Activated naive CD8-positive, alpha-beta T cell treated with anti-CD3 and anti-CD28 coated beads, Interleukin-2, amount 10 ng/mL, durations not matched to agents 7 days and 5 days (primary cell): ENCODE data around the gene DDX10. TPM values are rescaled to one million over a fixed set of nuclear protein-coding genes. Genes with fewer than 3 reads are reported as not detected.
"Not testable (repeated sequence)": the region's sequence is repeated elsewhere in the genome, so short reads cannot be mapped to it uniquely, and the experiment has no call there.

Experiments
- ATAC-seq: fragments of 150-1000 bp; cut with Tn5 transposase; one replicate; pipeline ENCODE4 v1.10.0; 2021; ENCODE audit warnings: low read depth, moderate library complexity
- POLR2A ChIA-PET: fragments of 350-600 bp; sonication (Branson Sonifier 250); formaldehyde crosslinking; loops from one replicate; lab custom pipeline; 2021; ENCODE audit warnings: antibody characterized with exemption; lab: Charles Lee
- DNase-seq: peaks from one replicate; pipeline ENCODE4 v3.0.0; 2021
- H3K27ac Mint-ChIP-seq: one replicate; pipeline ENCODE4 v1.8.0; 2022; ENCODE audit warnings: mild to moderate bottlenecking, mixed read lengths
- H3K27me3 Mint-ChIP-seq: one replicate; pipeline ENCODE4 v1.8.0; 2022; ENCODE audit warnings: mild to moderate bottlenecking, moderate library complexity, mixed read lengths
- H3K36me3 Mint-ChIP-seq: one replicate; pipeline ENCODE4 v1.8.0; 2021; ENCODE audit warnings: mild to moderate bottlenecking, mixed read lengths
- H3K4me1 Mint-ChIP-seq: one replicate; pipeline ENCODE4 v1.8.0; 2021; ENCODE audit warnings: mixed read lengths
- H3K4me3 Mint-ChIP-seq: one replicate; pipeline ENCODE4 v1.8.0; 2022; ENCODE audit warnings: mild to moderate bottlenecking, moderate library complexity, mixed read lengths
- H3K9me3 Mint-ChIP-seq: one replicate; pipeline ENCODE4 v1.8.0; 2021; ENCODE audit warnings: mixed read lengths
- total RNA-seq, 2 experiments: library from RNA; stranded (reverse); gene quantifications; one replicate each; pipeline ENCODE4 v1.2.3, GENCODE V29; 2021

Gene DDX10
- total RNA-seq, 2 experiments from 2014 or later = 22.0 to 24.7 TPM

- POLR2A ChIA-PET = no interaction called here
- H3K9me3 Mint-ChIP-seq = peaks cover 4% of the 10 kb centered on the region
- no peak overlapping the region for H3K4me3 Mint-ChIP-seq
- peaks cover 4% of the 10 kb centered on the region for H3K4me1 Mint-ChIP-seq
- no peaks in the 10 kb centered on the region for H3K27me3 Mint-ChIP-seq
- DNase-seq (no peak), ATAC-seq (no peak)
- peaks cover 11% of the 10 kb centered on the region for H3K36me3 Mint-ChIP-seq
- no peak overlapping the region for H3K27ac Mint-ChIP-seq
Measured at GRCh38 chr11:108805030-108805429, 140.2 kb downstream of the DDX10 start.

DNA sequence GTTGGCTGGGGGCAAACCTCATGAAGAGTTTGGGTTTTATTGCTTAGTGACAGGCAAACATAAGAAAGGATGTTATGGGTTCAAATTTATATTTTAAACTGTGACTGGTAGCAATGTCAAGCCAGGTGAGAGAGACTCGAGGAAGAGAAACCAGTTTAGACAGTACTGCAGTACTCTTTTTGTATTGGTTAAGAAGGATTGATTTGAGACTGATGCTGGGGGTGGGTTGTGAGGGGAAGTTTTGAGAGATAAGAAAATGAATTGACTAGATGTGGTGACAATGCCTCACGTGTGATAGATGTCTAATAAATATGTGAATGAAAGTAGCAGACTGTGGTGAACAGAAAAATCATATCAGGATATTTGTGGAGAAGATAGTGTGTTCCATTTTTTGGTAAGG, 142.4 kb downstream of the DDX10 start:
- POLR2A ChIA-PET = no interaction called here
- Mint-ChIP-seq H3K4me1 (peaks cover 4% of the 10 kb centered on the region), H3K36me3 (peaks cover 9% of the 10 kb centered on the region), H3K4me3 (no peak overlapping the region), H3K9me3 (peaks cover 4% of the 10 kb centered on the region), H3K27me3 (no peaks in the 10 kb centered on the region), H3K27ac (no peak overlapping the region)
- no peak for DNase-seq
- ATAC-seq = no peak

GRCh38 chr11:108813086-108813485, 148.2 kb downstream of the DDX10 start:
- POLR2A ChIA-PET = no interaction called here
- H3K27ac Mint-ChIP-seq = no peak overlapping the region
- no peak overlapping the region for H3K4me3 Mint-ChIP-seq
- H3K9me3 Mint-ChIP-seq = peaks cover 2% of the 10 kb centered on the region
- H3K4me1 Mint-ChIP-seq = peaks cover 4% of the 10 kb centered on the region
- no peaks in the 10 kb centered on the region for H3K27me3 Mint-ChIP-seq
- no peak for DNase-seq
- peaks cover 8% of the 10 kb centered on the region for H3K36me3 Mint-ChIP-seq
- no peak for ATAC-seq

- DNase-seq (no peak), ATAC-seq (no peak)
- H3K27ac Mint-ChIP-seq = no peak overlapping the region
- no peak overlapping the region for H3K4me3 Mint-ChIP-seq
- POLR2A ChIA-PET = no interaction called here
- H3K9me3 Mint-ChIP-seq = peaks cover 2% of the 10 kb centered on the region
- H3K36me3 Mint-ChIP-seq = peaks cover 10% of the 10 kb centered on the region
- peaks cover 1% of the 10 kb centered on the region for H3K4me1 Mint-ChIP-seq
- no peaks in the 10 kb centered on the region for H3K27me3 Mint-ChIP-seq
Measured at GRCh38 chr11:108817976-108818375, 153.1 kb downstream of the DDX10 start.

GRCh38 chr11:108818971-108819370, 154.1 kb downstream of the DDX10 start:
- H3K4me1 Mint-ChIP-seq = peaks cover 1% of the 10 kb centered on the region
- DNase-seq = no peak
- H3K36me3 Mint-ChIP-seq = peaks cover 10% of the 10 kb centered on the region
- H3K4me3 Mint-ChIP-seq = no peak overlapping the region
- POLR2A ChIA-PET = no interaction called here
- H3K27me3 Mint-ChIP-seq = no peaks in the 10 kb centered on the region
- no peak for ATAC-seq
- peaks cover 2% of the 10 kb centered on the region for H3K9me3 Mint-ChIP-seq
- H3K27ac Mint-ChIP-seq = no peak overlapping the region

DNA sequence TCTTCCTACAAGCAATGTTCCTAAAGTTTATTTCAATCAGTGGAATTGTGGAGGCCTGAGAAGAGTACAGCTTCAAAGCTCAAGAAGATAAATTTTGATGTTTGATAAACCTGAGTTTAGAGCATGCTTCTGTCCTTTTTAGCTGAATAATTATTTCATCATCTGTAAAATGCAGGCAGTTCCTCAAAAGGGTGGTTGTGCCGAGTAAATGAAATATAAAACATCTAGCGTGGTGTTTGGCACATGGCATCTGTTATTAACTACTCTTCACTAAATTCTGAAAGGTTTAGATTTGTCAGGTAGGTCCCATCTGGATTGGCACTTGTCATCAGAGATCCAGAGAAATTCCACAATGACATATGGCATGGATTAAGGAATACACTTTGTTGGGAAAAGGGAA, 155.1 kb downstream of the DDX10 start:
- peaks cover 2% of the 10 kb centered on the region for H3K9me3 Mint-ChIP-seq
- POLR2A ChIA-PET = no interaction called here
- H3K36me3 Mint-ChIP-seq = peaks cover 10% of the 10 kb centered on the region
- DNase-seq (no peak), ATAC-seq (no peak)
- no peak overlapping the region for H3K27ac Mint-ChIP-seq
- no peaks in the 10 kb centered on the region for H3K27me3 Mint-ChIP-seq
- no peak overlapping the region for H3K4me3 Mint-ChIP-seq
- peaks cover 1% of the 10 kb centered on the region for H3K4me1 Mint-ChIP-seq

DNA sequence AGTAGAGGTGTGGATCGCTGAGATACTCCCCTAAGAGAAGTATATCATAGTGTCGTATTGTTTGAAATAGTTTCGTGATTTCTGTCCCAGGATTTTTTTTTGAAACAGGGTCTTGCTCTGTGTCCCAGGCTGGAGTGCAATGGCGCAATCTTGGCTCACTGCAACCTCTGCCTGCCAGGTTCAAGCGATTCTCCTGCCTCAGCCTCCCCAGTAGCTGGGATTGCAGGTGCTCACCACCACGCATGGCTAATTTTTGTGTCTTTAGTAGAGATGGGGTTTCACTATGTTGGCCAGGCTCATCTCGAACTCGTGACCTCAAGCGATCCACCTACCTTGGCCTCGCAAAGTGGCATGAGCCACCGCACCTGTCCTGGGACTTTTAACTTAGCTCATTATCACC, 159.1 kb downstream of the DDX10 start:
- H3K27ac Mint-ChIP-seq, DNase-seq, H3K36me3 Mint-ChIP-seq, H3K4me3 Mint-ChIP-seq, H3K9me3 Mint-ChIP-seq, H3K4me1 Mint-ChIP-seq, H3K27me3 Mint-ChIP-seq, ATAC-seq, POLR2A ChIA-PET: not testable (repeated sequence)

DNA sequence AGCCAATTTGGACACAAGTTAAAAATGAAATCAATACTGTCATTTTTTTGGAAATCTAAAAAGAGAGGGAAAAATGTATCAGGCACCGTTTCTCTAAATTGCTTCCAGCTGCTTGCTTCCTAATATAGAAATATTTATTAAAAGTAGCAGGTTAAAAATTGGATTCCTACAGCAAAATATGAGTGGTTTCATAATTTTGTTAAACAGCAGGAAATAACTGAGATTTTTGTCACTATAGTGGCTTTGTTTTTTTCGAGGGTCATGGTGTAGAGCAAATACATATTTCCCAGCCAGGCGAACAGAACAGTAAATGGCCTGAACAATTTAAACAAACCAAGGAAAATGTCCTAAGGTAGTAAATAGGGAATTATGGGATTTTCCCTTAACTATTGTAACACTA, 159.7 kb downstream of the DDX10 start:
- no peak for DNase-seq
- POLR2A ChIA-PET = no interaction called here
- Mint-ChIP-seq H3K4me1 (no peaks in the 10 kb centered on the region), H3K27ac (no peak overlapping the region), H3K36me3 (peaks cover 9% of the 10 kb centered on the region), H3K9me3 (peaks cover 4% of the 10 kb centered on the region), H3K4me3 (no peak overlapping the region), H3K27me3 (no peaks in the 10 kb centered on the region)
- ATAC-seq = no peak

- POLR2A ChIA-PET = no interaction called here
- H3K4me3 Mint-ChIP-seq = no peak overlapping the region
- no peaks in the 10 kb centered on the region for H3K27me3 Mint-ChIP-seq
- ATAC-seq (no peak), DNase-seq (no peak)
- peaks cover 14% of the 10 kb centered on the region for H3K36me3 Mint-ChIP-seq
- peaks cover 2% of the 10 kb centered on the region for H3K4me1 Mint-ChIP-seq
- no peak overlapping the region for H3K27ac Mint-ChIP-seq
- peaks cover 9% of the 10 kb centered on the region for H3K9me3 Mint-ChIP-seq
Measured at GRCh38 chr11:108825381-108825780, 160.5 kb downstream of the DDX10 start.

DNA sequence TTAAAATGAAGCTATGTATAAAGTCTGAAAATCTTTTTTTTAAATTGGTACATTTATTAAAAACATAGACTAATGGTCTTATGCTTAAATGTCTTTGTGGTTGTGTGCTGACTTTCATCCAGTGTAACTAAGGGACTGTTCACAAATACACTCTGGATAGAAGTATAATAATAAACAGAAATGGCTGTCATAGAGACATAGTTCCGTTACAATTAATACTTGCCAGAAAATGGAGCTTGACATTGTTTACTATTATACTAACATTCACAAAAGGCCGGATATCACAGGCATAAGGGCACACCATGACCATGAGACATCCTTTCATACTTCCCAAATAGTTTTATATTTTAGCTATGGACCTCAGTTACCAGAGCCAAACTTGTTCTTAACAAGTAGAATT, 161.3 kb downstream of the DDX10 start:
- DNase-seq = no peak
- Mint-ChIP-seq H3K4me1 (peaks cover 3% of the 10 kb centered on the region), H3K4me3 (no peak overlapping the region), H3K27me3 (no peaks in the 10 kb centered on the region), H3K27ac (no peak overlapping the region), H3K9me3 (peaks cover 11% of the 10 kb centered on the region), H3K36me3 (peaks cover 14% of the 10 kb centered on the region)
- POLR2A ChIA-PET = no interaction called here
- ATAC-seq = no peak

DNA sequence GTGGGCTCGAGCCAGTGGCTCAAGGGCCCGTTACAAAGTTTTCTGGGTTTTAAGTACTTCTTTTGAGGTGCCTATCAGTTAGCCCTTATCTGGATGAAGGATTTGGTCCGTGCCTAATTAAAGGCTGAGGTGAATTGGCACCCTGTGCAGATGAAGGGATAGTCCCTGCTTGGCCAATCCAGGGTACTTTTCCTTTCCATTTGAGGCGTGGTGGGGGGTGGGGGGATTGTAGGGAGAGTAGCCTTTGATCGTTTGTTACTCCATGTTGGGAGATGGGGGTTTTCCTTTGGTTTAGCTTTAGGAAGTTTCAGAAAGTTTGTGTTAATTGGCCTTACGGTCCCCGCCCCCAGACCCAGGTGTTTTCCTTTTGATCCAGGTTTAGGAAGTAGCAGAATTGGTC, 170.8 kb downstream of the DDX10 start:
- no peaks in the 10 kb centered on the region for H3K27me3 Mint-ChIP-seq
- DNase-seq (no peak), ATAC-seq (no peak)
- peaks cover 2% of the 10 kb centered on the region for H3K4me1 Mint-ChIP-seq
- H3K27ac Mint-ChIP-seq = no peak overlapping the region
- no peaks in the 10 kb centered on the region for H3K9me3 Mint-ChIP-seq
- no peak overlapping the region for H3K4me3 Mint-ChIP-seq
- H3K36me3 Mint-ChIP-seq = peaks cover 3% of the 10 kb centered on the region
- POLR2A ChIA-PET = no interaction called here

DNA sequence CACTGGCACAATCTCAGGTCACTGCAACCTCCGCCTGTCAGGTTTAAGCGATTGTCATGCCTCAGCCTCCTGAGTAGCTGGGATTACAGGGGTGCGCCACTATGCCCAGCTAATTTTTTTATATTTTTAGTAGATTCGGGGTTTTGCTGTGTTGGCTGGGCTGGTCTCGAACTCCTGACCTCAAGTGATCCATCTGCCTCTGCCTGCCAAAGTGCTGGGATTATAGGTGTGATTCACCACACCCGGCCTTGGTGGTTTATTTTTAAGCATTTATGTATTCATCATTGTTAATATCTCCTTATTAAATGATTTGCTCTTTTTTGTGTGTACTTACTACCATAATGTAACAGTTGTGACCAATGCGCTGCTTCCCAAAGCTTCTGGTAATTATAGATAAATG, 171.7 kb downstream of the DDX10 start:
- POLR2A ChIA-PET = interaction anchor here (1.2 kb wide), 1 partner anchor 16 kb away, joined by 3 read pairs; no protein-coding TSS in a partner anchor
- no peak for DNase-seq
- ATAC-seq = no peak
- no peak overlapping the region for H3K27ac Mint-ChIP-seq
- no peaks in the 10 kb centered on the region for H3K27me3 Mint-ChIP-seq
- no peaks in the 10 kb centered on the region for H3K9me3 Mint-ChIP-seq
- H3K36me3 Mint-ChIP-seq = peaks cover 6% of the 10 kb centered on the region
- no peak overlapping the region for H3K4me3 Mint-ChIP-seq
- H3K4me1 Mint-ChIP-seq = peaks cover 8% of the 10 kb centered on the region

GRCh38 chr11:108838102-108838791, 173.4 kb downstream of the DDX10 start:
- no peak for ATAC-seq
- DNase-seq = no peak
- Mint-ChIP-seq H3K4me1 (peaks cover 8% of the 10 kb centered on the region), H3K27ac (no peak overlapping the region), H3K4me3 (no peak overlapping the region), H3K27me3 (no peaks in the 10 kb centered on the region), H3K9me3 (no peaks in the 10 kb centered on the region), H3K36me3 (peaks cover 10% of the 10 kb centered on the region)
- POLR2A ChIA-PET = no interaction called here

DNA sequence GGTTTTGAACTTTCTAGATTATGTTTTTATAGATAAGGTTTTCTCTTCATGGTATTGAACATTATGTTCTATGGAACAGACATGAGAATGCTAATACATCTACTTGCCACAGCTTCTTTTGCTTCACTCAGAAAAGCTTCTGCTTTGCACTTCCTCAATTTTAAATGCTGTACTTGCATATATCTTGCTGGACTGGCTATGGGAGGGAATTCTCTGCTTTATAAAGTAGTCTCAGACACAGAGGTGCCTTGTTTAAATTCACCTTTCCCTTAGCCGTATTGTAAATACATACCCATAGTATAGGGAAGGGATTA, 173.9 kb downstream of the DDX10 start:
- no peaks in the 10 kb centered on the region for H3K27me3 Mint-ChIP-seq
- H3K27ac Mint-ChIP-seq = no peak overlapping the region
- H3K4me1 Mint-ChIP-seq = peaks cover 8% of the 10 kb centered on the region
- no peak overlapping the region for H3K4me3 Mint-ChIP-seq
- ATAC-seq (no peak), DNase-seq (no peak)
- H3K36me3 Mint-ChIP-seq = peaks cover 10% of the 10 kb centered on the region
- POLR2A ChIA-PET = no interaction called here
- no peaks in the 10 kb centered on the region for H3K9me3 Mint-ChIP-seq

GRCh38 chr11:108846009-108846408, 181.1 kb downstream of the DDX10 start:
- Mint-ChIP-seq H3K4me1 (peaks cover 3% of the 10 kb centered on the region), H3K27ac (no peak overlapping the region), H3K27me3 (no peaks in the 10 kb centered on the region), H3K9me3 (no peaks in the 10 kb centered on the region), H3K36me3 (peaks cover 16% of the 10 kb centered on the region), H3K4me3 (no peak overlapping the region)
- POLR2A ChIA-PET = no interaction called here
- no peak for DNase-seq
- no peak for ATAC-seq
